Measurements from ENCODE around the gene SH3TC2. TPM values are rescaled to one million over a fixed set of nuclear protein-coding genes. Genes with fewer than 3 reads are reported as not detected.

The SH3TC2 gene
- total and polyA plus RNA-seq, 12 donors: 0.14 to 1.2 (median 0.46) TPM

- 52 to 86% (median 70%) methylated on average over 3 of the region's 3 CpGs for WGBS, 4 donors
- no peak overlapping the region for H3K27ac ChIP-seq
- no peaks in the 10 kb centered on the region for H3K27me3 ChIP-seq
- intact Hi-C loops (cut with DNase I): loop anchor here in 1 of 2 donors (10.0 kb wide), 1 partner anchor 268 kb away; no protein-coding TSS in a partner anchor
- TF ChIP-seq POLR2A (IDR thresholded peaks at IDR 0.05): no peak
- TF ChIP-seq, protein P1, sequence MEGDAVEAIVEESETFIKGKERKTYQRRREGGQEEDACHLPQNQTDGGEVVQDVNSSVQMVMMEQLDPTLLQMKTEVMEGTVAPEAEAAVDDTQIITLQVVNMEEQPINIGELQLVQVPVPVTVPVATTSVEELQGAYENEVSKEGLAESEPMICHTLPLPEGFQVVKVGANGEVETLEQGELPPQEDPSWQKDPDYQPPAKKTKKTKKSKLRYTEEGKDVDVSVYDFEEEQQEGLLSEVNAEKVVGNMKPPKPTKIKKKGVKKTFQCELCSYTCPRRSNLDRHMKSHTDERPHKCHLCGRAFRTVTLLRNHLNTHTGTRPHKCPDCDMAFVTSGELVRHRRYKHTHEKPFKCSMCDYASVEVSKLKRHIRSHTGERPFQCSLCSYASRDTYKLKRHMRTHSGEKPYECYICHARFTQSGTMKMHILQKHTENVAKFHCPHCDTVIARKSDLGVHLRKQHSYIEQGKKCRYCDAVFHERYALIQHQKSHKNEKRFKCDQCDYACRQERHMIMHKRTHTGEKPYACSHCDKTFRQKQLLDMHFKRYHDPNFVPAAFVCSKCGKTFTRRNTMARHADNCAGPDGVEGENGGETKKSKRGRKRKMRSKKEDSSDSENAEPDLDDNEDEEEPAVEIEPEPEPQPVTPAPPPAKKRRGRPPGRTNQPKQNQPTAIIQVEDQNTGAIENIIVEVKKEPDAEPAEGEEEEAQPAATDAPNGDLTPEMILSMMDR (IDR thresholded peaks at IDR 0.05): no peak
- H3K9me3 ChIP-seq (replicated peaks in 1 of 3): no peaks in the 10 kb centered on the region
- no peak for DNase-seq
- H3K4me1 ChIP-seq (replicated peaks in 1 of 2): no peaks in the 10 kb centered on the region
- H3K36me3 ChIP-seq (replicated peaks in 1 of 2): no peaks in the 10 kb centered on the region
- no peak overlapping the region for H3K4me3 ChIP-seq
Observed at GRCh38 chr5:149002761-149003689, 59.8 kb downstream of the SH3TC2 start.

- H3K4me3 ChIP-seq: no peak overlapping the region
- H3K36me3 ChIP-seq (replicated peaks in 1 of 2): no peaks in the 10 kb centered on the region
- peak in 1 of 7 donors; percentile 4 for DNase-seq
- no peak overlapping the region for H3K27ac ChIP-seq
- TF ChIP-seq POLR2A (IDR thresholded peaks at IDR 0.05): no peak
- TF ChIP-seq, protein P1 (IDR thresholded peaks at IDR 0.05): no peak
- 35 to 45% (median 38%) methylated on average over 5 of the region's 5 CpGs for WGBS, 4 donors
- H3K4me1 ChIP-seq (replicated peaks in 1 of 2): no peaks in the 10 kb centered on the region
- no peaks in the 10 kb centered on the region for H3K9me3 ChIP-seq (replicated peaks in 1 of 3)
- intact Hi-C loops (cut with DNase I): loop anchor here in 1 of 2 donors (10.0 kb wide), 1 partner anchor 267 kb away; no protein-coding TSS in a partner anchor
- no peaks in the 10 kb centered on the region for H3K27me3 ChIP-seq
Observed at GRCh38 chr5:149002053-149002452, 60.8 kb downstream of the SH3TC2 start.

DNA sequence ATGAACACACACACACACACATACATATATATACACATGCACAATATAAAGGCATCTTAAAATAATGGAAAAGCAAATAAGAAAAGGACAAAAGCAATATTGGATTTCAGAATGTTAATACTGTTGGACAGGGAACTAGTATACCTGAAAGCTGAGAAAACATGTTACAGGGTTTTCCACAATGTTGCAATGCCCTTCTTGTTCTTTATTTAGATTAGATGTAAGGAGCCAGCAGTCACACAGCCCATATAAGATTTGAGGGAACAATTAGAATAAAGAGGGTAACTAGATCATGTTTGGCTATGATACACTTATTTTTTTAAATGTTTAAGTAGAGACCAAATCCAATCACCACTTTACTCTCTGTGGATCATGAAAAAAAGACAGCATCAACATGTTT is 61.7 kb downstream of the SH3TC2 start:
- no peak for TF ChIP-seq POLR2A (IDR thresholded peaks at IDR 0.05)
- TF ChIP-seq, protein P1 (IDR thresholded peaks at IDR 0.05): no peak
- DNase-seq: no peak
- H3K27me3 ChIP-seq: no peaks in the 10 kb centered on the region
- H3K4me1 ChIP-seq (replicated peaks in 1 of 2): no peaks in the 10 kb centered on the region
- no peaks in the 10 kb centered on the region for H3K36me3 ChIP-seq (replicated peaks in 1 of 2)
- no peak overlapping the region for H3K4me3 ChIP-seq
- H3K27ac ChIP-seq: no peak overlapping the region
- intact Hi-C loops (cut with DNase I): loop anchor here in 1 of 2 donors (10.0 kb wide), 1 partner anchor 266 kb away; no protein-coding TSS in a partner anchor
- H3K9me3 ChIP-seq (replicated peaks in 1 of 3): no peaks in the 10 kb centered on the region

DNA sequence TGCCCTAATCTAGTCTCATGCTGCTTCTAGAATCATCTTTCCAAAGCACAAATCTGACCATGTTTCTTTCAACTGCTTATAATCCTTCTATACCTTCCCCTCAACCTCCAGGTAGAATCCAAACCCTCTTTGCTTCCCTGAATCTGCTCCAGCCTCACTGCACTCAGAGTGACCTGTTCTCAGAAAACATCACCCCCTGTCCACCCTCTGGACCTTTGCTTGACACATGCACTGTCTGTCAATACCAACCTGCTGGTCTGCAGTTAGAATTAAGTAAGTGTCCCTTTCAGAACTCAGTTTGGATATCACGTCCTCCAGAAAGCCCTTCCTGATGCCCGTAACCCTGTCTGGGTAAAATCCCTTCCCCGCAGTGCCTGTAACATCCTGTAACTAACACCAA is 63.1 kb downstream of the SH3TC2 start:
- no peak for DNase-seq
- no peaks in the 10 kb centered on the region for H3K36me3 ChIP-seq (replicated peaks in 1 of 2)
- H3K27me3 ChIP-seq: no peaks in the 10 kb centered on the region
- no peak overlapping the region for H3K4me3 ChIP-seq
- H3K27ac ChIP-seq: no peak overlapping the region
- TF ChIP-seq, protein P1 (IDR thresholded peaks at IDR 0.05): no peak
- TF ChIP-seq POLR2A (IDR thresholded peaks at IDR 0.05): no peak
- no peaks in the 10 kb centered on the region for H3K4me1 ChIP-seq (replicated peaks in 1 of 2)
- no peaks in the 10 kb centered on the region for H3K9me3 ChIP-seq (replicated peaks in 1 of 3)
- intact Hi-C loops (cut with DNase I): loop anchor here in 1 of 2 donors (10.0 kb wide), 1 partner anchor 265 kb away; no protein-coding TSS in a partner anchor
- WGBS, 4 donors: 74 to 87% (median 81%) methylated on average over 3 of the region's 3 CpGs
